ENCODE data around the gene PHACTR3.

Gene PHACTR3

DNA sequence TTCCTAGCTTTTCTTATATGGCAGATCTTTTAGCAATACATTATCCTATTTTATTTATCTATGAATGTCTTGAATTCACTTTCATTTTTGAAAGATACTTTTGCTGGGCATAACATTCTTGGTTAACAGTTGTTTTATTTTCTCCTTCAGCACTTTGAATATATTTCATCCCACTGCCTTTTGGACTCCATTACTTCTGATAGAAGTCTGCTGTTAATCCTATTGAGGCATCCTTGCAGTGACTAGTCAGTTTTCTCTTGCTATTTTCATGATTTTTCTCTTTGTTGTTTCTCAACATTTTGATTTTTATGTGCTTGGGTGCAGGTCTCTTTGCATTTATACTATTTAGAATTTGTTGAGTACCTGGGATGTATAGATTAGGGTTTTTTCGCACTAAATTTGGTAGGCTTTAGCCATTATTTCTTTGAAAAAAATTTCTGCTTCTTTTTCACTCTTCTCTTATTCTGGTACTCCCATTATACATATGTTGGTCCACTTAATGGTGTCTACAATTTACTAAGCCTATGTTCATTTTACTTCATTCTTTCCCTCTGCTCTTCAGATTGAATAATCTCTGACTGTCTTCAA is 53.2 kb downstream of the PHACTR3 start:
- Histone ChIP-seq H3K27me3 (ENCODE audit: insufficient read depth, low read length) (no peaks in the 10 kb centered on the region), H3K36me3 (ENCODE audit: insufficient read depth, low read length) (no peaks in the 10 kb centered on the region), H3K9ac (ENCODE audit: low read depth, low read length) (no peak overlapping the region), H3K9me3 (ENCODE audit: insufficient read depth, low read depth, low read length) (peaks cover 96% of the 10 kb centered on the region), H3K27ac (ENCODE audit: low read depth, low read length) (no peak overlapping the region), H3K4me3 (ENCODE audit: low read length) (no peak overlapping the region), H3K4me1 (ENCODE audit: insufficient read depth, low read length) (no peaks in the 10 kb centered on the region)
- no CpG with 5 or more reads among the region's 1 CpG for WGBS

DNA sequence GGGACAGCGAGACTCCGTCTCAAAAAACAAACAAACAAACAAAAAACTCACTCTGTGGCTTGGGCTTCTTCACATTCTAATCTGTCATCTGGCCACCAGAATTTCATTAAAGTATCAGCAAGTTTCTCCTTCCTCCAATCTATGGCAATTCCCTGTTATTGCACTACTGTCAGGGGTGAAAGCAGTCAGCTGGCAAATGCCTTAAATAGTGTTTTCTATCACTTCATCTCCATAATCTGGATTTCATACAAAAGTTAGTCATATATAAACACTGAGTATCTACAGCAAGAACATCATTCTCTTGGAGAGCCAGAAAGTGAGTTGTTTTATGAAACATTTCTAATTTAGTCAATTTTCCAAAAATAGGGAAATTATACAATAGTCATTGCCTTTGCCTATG is 56.1 kb downstream of the PHACTR3 start:
- Histone ChIP-seq H3K4me3 (ENCODE audit: low read length) (no peak overlapping the region), H3K27ac (ENCODE audit: low read depth, low read length) (no peak overlapping the region), H3K27me3 (ENCODE audit: insufficient read depth, low read length) (no peaks in the 10 kb centered on the region), H3K9ac (ENCODE audit: low read depth, low read length) (no peak overlapping the region), H3K9me3 (ENCODE audit: insufficient read depth, low read depth, low read length) (peaks cover 94% of the 10 kb centered on the region), H3K36me3 (ENCODE audit: insufficient read depth, low read length) (no peaks in the 10 kb centered on the region), H3K4me1 (ENCODE audit: insufficient read depth, low read length) (no peaks in the 10 kb centered on the region)
- 95% methylated on average over 2 of the region's 2 CpGs for WGBS

DNA sequence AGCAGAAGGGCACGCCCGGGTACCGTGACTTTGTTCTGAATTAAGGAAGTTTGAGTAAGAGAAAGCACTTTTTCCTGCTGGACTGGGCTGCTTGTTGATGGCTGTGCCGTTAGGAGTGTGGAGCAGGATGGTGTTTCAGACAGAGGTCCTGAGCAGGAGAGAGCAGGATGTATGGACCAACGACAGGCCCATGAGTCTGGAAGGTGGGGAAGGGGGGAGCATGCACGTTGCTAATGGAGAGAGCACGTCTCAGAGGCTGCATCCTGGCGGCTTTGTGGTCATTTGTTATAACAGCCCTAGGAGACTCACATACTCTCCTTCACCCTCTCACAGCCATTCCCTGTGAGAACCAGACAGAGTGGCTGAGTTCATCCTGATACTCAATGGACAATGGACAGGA is 56.8 kb downstream of the PHACTR3 start:
- Histone ChIP-seq H3K27me3 (ENCODE audit: insufficient read depth, low read length) (no peaks in the 10 kb centered on the region), H3K9ac (ENCODE audit: low read depth, low read length) (no peak overlapping the region), H3K9me3 (ENCODE audit: insufficient read depth, low read depth, low read length) (peaks cover 93% of the 10 kb centered on the region), H3K4me3 (ENCODE audit: low read length) (no peak overlapping the region), H3K36me3 (ENCODE audit: insufficient read depth, low read length) (no peaks in the 10 kb centered on the region), H3K4me1 (ENCODE audit: insufficient read depth, low read length) (no peaks in the 10 kb centered on the region), H3K27ac (ENCODE audit: low read depth, low read length) (no peak overlapping the region)
- WGBS: 77% methylated on average over 8 of the region's 8 CpGs

GRCh38 chr20:59661621-59662020 is 57.3 kb downstream of the PHACTR3 start:
- Histone ChIP-seq H3K9ac (ENCODE audit: low read depth, low read length) (no peak overlapping the region), H3K27me3 (ENCODE audit: insufficient read depth, low read length) (no peaks in the 10 kb centered on the region), H3K4me1 (ENCODE audit: insufficient read depth, low read length) (no peaks in the 10 kb centered on the region), H3K36me3 (ENCODE audit: insufficient read depth, low read length) (no peaks in the 10 kb centered on the region), H3K27ac (ENCODE audit: low read depth, low read length) (no peak overlapping the region), H3K4me3 (ENCODE audit: low read length) (no peak overlapping the region), H3K9me3 (ENCODE audit: insufficient read depth, low read depth, low read length) (peaks cover 92% of the 10 kb centered on the region)
- WGBS: 89% methylated on average over 10 of the region's 10 CpGs

DNA sequence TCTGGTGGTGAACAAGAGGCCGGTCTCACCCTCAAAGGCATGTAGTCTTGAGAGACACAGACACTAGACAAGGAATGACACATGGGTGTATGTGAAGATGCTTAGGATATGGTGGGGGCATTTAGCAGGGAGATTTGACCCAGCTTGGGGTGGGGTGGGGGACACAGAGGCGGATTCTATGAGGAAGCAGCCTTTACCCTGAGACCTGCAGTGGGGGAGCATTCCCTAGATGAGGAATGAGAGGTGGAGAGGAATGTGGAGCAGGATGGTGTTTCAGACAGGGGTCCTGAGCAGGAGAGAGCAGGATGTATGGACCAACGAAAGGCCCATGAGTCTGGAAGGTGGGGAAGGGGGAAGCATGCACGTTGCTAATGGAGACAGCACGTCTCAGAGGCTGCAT is 57.8 kb downstream of the PHACTR3 start:
- no peaks in the 10 kb centered on the region for H3K36me3 ChIP-seq (ENCODE audit: insufficient read depth, low read length)
- no peak overlapping the region for H3K27ac ChIP-seq (ENCODE audit: low read depth, low read length)
- WGBS: 69% methylated on average over 5 of the region's 5 CpGs
- H3K4me1 ChIP-seq (ENCODE audit: insufficient read depth, low read length): no peaks in the 10 kb centered on the region
- peaks cover 92% of the 10 kb centered on the region for H3K9me3 ChIP-seq (ENCODE audit: insufficient read depth, low read depth, low read length)
- no peak overlapping the region for H3K4me3 ChIP-seq (ENCODE audit: low read length)
- no peaks in the 10 kb centered on the region for H3K27me3 ChIP-seq (ENCODE audit: insufficient read depth, low read length)
- no peak overlapping the region for H3K9ac ChIP-seq (ENCODE audit: low read depth, low read length)

GRCh38 chr20:59662856-59663512 is 58.6 kb downstream of the PHACTR3 start:
- H3K9me3 ChIP-seq (ENCODE audit: insufficient read depth, low read depth, low read length): peaks cover 92% of the 10 kb centered on the region
- WGBS: 88% methylated on average over 14 of the region's 14 CpGs
- no peak overlapping the region for H3K27ac ChIP-seq (ENCODE audit: low read depth, low read length)
- no peaks in the 10 kb centered on the region for H3K4me1 ChIP-seq (ENCODE audit: insufficient read depth, low read length)
- no peaks in the 10 kb centered on the region for H3K36me3 ChIP-seq (ENCODE audit: insufficient read depth, low read length)
- no peaks in the 10 kb centered on the region for H3K27me3 ChIP-seq (ENCODE audit: insufficient read depth, low read length)
- H3K9ac ChIP-seq (ENCODE audit: low read depth, low read length): no peak overlapping the region
- H3K4me3 ChIP-seq (ENCODE audit: low read length): no peak overlapping the region

GRCh38 chr20:59663513-59664060 is 59.2 kb downstream of the PHACTR3 start:
- WGBS: 85% methylated on average over 14 of the region's 15 CpGs
- no peaks in the 10 kb centered on the region for H3K27me3 ChIP-seq (ENCODE audit: insufficient read depth, low read length)
- H3K27ac ChIP-seq (ENCODE audit: low read depth, low read length): no peak overlapping the region

GRCh38 chr20:59664421-59664941 is 60.1 kb downstream of the PHACTR3 start:
- Histone ChIP-seq H3K27ac (ENCODE audit: low read depth, low read length) (no peak overlapping the region), H3K9me3 (ENCODE audit: insufficient read depth, low read depth, low read length) (peaks cover 86% of the 10 kb centered on the region), H3K27me3 (ENCODE audit: insufficient read depth, low read length) (no peaks in the 10 kb centered on the region), H3K9ac (ENCODE audit: low read depth, low read length) (no peak overlapping the region), H3K36me3 (ENCODE audit: insufficient read depth, low read length) (no peaks in the 10 kb centered on the region), H3K4me1 (ENCODE audit: insufficient read depth, low read length) (no peaks in the 10 kb centered on the region), H3K4me3 (ENCODE audit: low read length) (no peak overlapping the region)
- WGBS: 88% methylated on average over 11 of the region's 11 CpGs

More at GRCh38 chr20:59663513-59664060, 59.2 kb downstream of the PHACTR3 start:
- Histone ChIP-seq H3K9me3 (ENCODE audit: insufficient read depth, low read depth, low read length) (peaks cover 92% of the 10 kb centered on the region), H3K36me3 (ENCODE audit: insufficient read depth, low read length) (no peaks in the 10 kb centered on the region), H3K4me3 (ENCODE audit: low read length) (no peak overlapping the region), H3K4me1 (ENCODE audit: insufficient read depth, low read length) (no peaks in the 10 kb centered on the region), H3K9ac (ENCODE audit: low read depth, low read length) (no peak overlapping the region)

GRCh38 chr20:59665656-59666555 is 61.6 kb downstream of the PHACTR3 start:
- WGBS: 79% methylated on average over 8 of the region's 8 CpGs

GRCh38 chr20:59666586-59666985 is 62.2 kb downstream of the PHACTR3 start:
- no peaks in the 10 kb centered on the region for H3K27me3 ChIP-seq (ENCODE audit: insufficient read depth, low read length)
- no peaks in the 10 kb centered on the region for H3K36me3 ChIP-seq (ENCODE audit: insufficient read depth, low read length)

More at GRCh38 chr20:59665656-59666555, 61.6 kb downstream of the PHACTR3 start:
- Histone ChIP-seq H3K36me3 (ENCODE audit: insufficient read depth, low read length) (no peaks in the 10 kb centered on the region), H3K4me1 (ENCODE audit: insufficient read depth, low read length) (no peaks in the 10 kb centered on the region), H3K27ac (ENCODE audit: low read depth, low read length) (no peak overlapping the region), H3K9me3 (ENCODE audit: insufficient read depth, low read depth, low read length) (peaks cover 87% of the 10 kb centered on the region), H3K4me3 (ENCODE audit: low read length) (no peak overlapping the region), H3K9ac (ENCODE audit: low read depth, low read length) (no peak overlapping the region), H3K27me3 (ENCODE audit: insufficient read depth, low read length) (no peaks in the 10 kb centered on the region)

GRCh38 chr20:59667131-59667530 is 62.8 kb downstream of the PHACTR3 start:
- Histone ChIP-seq H3K9me3 (ENCODE audit: insufficient read depth, low read depth, low read length) (peaks cover 86% of the 10 kb centered on the region), H3K36me3 (ENCODE audit: insufficient read depth, low read length) (no peaks in the 10 kb centered on the region), H3K4me1 (ENCODE audit: insufficient read depth, low read length) (no peaks in the 10 kb centered on the region), H3K27me3 (ENCODE audit: insufficient read depth, low read length) (no peaks in the 10 kb centered on the region), H3K4me3 (ENCODE audit: low read length) (no peak overlapping the region), H3K27ac (ENCODE audit: low read depth, low read length) (no peak overlapping the region), H3K9ac (ENCODE audit: low read depth, low read length) (no peak overlapping the region)
- 78% methylated on average over 2 of the region's 3 CpGs for WGBS

More at GRCh38 chr20:59666586-59666985, 62.2 kb downstream of the PHACTR3 start:
- Histone ChIP-seq H3K27ac (ENCODE audit: low read depth, low read length) (no peak overlapping the region), H3K9me3 (ENCODE audit: insufficient read depth, low read depth, low read length) (peaks cover 86% of the 10 kb centered on the region), H3K4me3 (ENCODE audit: low read length) (no peak overlapping the region), H3K9ac (ENCODE audit: low read depth, low read length) (no peak overlapping the region), H3K4me1 (ENCODE audit: insufficient read depth, low read length) (no peaks in the 10 kb centered on the region)
- 78% methylated on average over 7 of the region's 7 CpGs for WGBS
